DMS 273 (cell line): ENCODE data around the gene SPA17.

Experiments
- DNase-seq: peaks from one replicate; lab custom pipeline; 2025; ENCODE audit not compliant: unreplicated experiment; lab: John Stamatoyannopoulos, UW

The SPA17 gene

GRCh38 chr11:124661553-124661952, 12.2 kb upstream of the SPA17 start:
- no peak for DNase-seq

- DNase-seq = peak; percentile 25
Observed at GRCh38 chr11:124662106-124662505, 11.6 kb upstream of the SPA17 start.

GRCh38 chr11:124663861-124664260, 9.8 kb upstream of the SPA17 start:
- DNase-seq = no peak

- DNase-seq = no peak
Observed at GRCh38 chr11:124667601-124668000, 6.1 kb upstream of the SPA17 start.

- DNase-seq = peak; percentile 43
Observed at GRCh38 chr11:124669193-124669592, 4.5 kb upstream of the SPA17 start.

GRCh38 chr11:124670732-124671131, 3.0 kb upstream of the SPA17 start:
- peak; percentile 16 for DNase-seq

GRCh38 chr11:124672536-124673215, 1.0 kb upstream of the SPA17 start:
- DNase-seq = no peak

GRCh38 chr11:124674168-124674517, 439 bp downstream of the SPA17 start:
- DNase-seq = no peak

GRCh38 chr11:124674571-124674970, 867 bp downstream of the SPA17 start:
- no peak for DNase-seq

GRCh38 chr11:124676386-124676785, 2.7 kb downstream of the SPA17 start:
- no peak for DNase-seq

GRCh38 chr11:124678416-124678815, 4.7 kb downstream of the SPA17 start:
- DNase-seq = no peak

- no peak for DNase-seq
Observed at GRCh38 chr11:124681421-124681820, 7.7 kb downstream of the SPA17 start.

- DNase-seq = no peak
Observed at GRCh38 chr11:124682443-124682842, 8.7 kb downstream of the SPA17 start.

GRCh38 chr11:124693142-124693541, 19.4 kb downstream of the SPA17 start:
- no peak for DNase-seq

- no peak for DNase-seq
Observed at GRCh38 chr11:124699547-124699946, 25.8 kb downstream of the SPA17 start.

GRCh38 chr11:124700028-124700427, 26.3 kb downstream of the SPA17 start:
- DNase-seq = no peak

GRCh38 chr11:124707829-124708228, 34.1 kb downstream of the SPA17 start:
- no peak for DNase-seq

GRCh38 chr11:124712392-124712791, 38.7 kb downstream of the SPA17 start:
- no peak for DNase-seq

- DNase-seq = peak; percentile 43
Observed at GRCh38 chr11:124716591-124716990, 42.9 kb downstream of the SPA17 start.

GRCh38 chr11:124717421-124717785, 43.7 kb downstream of the SPA17 start:
- DNase-seq = peak; percentile 41

- peak; percentile 71 for DNase-seq
Observed at GRCh38 chr11:124717786-124718651, 44.3 kb downstream of the SPA17 start.

GRCh38 chr11:124718801-124719200, 45.1 kb downstream of the SPA17 start:
- DNase-seq = no peak
